D721Med (cell line): ENCODE measurements around the gene MAMDC4.
A peak's percentile ranks its signal among the peaks of the same experiment; 100 is the strongest.

Experiments
- DNase-seq: peaks from one replicate; pipeline ENCODE4 v3.0.0; 2011; ENCODE audit warnings: low spot score; ENCODE audit not compliant: insufficient read length
- FAIRE-seq: peaks from 2 replicates; lab custom pipeline; 2011; peaks lifted over from hg19 to GRCh38; lab: Jason Lieb, UNC
- TF ChIP-seq, protein P1 (sequence below): IDR thresholded peaks from 2 replicates; pipeline ENCODE4 v1.5.1; 2012; ENCODE audit warnings: mild to moderate bottlenecking, control low read depth; ENCODE audit not compliant: insufficient read depth; ENCODE audit errors: missing control alignments

The MAMDC4 gene

DNA sequence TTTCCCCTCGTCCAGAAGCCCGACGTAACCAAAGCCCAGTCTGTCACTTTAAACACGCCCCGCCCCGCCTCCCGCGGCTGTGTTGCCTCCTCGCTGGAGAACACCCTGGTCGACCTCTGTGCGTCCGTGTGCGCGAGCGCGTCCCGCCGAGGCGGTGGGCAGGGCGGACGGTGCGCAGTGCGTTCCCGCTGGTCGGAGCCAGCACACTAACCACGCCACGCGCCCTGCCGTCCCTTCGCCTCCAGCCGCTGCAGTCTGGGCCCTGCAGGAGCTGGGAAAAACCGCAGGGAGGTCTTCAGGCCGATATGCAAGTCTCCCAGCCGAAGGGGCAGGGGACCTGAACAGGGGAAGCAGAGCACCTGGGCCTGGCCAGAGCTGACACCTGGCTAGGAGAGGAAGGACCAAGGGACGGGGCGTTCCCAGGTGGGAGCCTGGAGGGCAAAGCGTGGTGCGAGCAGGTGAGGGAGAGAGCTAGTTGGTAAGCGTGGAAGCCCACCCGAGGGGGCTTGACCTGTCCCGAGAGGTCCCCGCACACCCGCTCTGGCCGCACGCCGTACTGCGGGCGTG lies 4.2 kb upstream of the MAMDC4 start:
- FAIRE-seq (no peak), DNase-seq (no peak)
- TF ChIP-seq, protein P1, sequence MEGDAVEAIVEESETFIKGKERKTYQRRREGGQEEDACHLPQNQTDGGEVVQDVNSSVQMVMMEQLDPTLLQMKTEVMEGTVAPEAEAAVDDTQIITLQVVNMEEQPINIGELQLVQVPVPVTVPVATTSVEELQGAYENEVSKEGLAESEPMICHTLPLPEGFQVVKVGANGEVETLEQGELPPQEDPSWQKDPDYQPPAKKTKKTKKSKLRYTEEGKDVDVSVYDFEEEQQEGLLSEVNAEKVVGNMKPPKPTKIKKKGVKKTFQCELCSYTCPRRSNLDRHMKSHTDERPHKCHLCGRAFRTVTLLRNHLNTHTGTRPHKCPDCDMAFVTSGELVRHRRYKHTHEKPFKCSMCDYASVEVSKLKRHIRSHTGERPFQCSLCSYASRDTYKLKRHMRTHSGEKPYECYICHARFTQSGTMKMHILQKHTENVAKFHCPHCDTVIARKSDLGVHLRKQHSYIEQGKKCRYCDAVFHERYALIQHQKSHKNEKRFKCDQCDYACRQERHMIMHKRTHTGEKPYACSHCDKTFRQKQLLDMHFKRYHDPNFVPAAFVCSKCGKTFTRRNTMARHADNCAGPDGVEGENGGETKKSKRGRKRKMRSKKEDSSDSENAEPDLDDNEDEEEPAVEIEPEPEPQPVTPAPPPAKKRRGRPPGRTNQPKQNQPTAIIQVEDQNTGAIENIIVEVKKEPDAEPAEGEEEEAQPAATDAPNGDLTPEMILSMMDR = no peak

DNA sequence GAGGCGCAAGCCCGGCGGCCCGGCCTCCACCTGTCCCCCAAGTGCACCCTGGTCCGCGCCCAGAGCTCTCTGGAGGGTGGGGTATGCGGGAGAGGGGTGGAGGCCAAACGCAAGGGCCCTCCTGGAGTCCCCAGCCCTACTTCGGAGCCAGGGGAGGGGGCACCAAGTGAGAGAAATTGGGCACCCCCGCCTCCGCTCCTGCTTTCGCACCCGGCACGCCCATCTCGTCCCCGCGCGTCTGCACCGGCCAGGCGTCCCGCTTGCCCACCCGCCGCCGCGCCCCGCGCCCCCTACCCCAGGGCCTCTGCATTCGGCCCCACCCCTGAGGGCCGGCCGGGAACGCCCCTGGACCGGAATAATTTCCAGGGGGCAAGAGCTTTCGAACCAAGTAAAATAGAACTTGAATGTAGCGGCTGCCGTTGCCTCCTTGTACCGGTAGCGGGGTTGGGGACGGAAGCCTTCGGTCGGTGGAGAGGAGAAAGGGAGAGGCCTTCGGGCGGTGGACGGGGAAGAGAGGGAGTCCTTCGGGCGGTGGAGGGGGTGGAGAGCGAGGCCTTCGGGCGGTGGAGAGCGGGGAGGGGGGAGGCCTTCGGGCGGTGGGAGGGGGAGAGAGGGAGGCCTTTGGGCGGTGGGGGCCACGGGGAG lies 3.6 kb upstream of the MAMDC4 start:
- TF ChIP-seq, protein P1 = no peak
- peak; percentile 66 for DNase-seq
- no peak for FAIRE-seq

DNA sequence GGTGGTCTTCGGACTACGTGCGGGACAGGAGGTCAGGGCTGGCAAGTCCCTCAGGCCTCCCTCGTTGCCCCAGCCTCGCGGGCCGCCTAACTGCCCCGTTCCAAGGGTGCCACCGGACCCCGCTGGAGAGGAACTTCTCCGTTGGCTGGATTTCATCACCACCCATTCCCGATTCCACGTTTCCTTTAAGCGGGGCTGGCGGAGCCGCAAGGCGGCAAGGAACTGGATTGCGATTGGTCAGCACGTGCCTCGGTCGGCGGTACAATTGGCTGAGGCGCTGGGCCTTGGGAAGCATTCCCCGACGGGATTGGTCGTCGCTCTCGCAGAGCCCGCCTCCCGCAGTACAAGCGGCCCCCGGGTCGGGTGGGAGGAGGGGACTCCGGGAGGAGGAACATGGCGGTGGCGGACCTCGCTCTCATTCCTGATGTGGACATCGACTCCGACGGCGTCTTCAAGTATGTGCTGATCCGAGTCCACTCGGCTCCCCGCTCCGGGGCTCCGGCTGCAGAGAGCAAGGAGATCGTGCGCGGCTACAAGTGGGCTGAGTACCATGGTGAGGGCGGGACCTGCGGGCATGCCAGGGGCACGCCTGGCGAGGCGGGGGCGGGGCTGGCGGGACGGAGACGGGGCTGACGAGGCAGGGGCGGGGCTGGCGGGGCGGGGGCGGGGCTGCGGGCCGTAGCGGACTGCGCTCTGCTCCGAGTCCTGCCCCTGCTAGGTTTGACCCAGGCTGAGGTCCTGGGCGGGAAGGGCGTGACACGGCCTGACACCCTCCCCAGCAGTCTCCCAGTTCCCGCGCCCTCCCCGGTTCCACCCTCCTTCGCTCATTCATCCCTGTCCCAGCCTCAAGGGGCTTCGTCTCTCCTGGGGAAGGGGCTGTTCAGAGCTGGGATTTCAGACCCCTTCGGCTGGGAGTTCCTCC lies 2.8 kb upstream of the MAMDC4 start, which contains the start of gene PHPT1:
TSS of gene PHPT1 (plus strand) at position 372 of the 922 bp plus-strand sequence. CDS start at position 394, 22 bp downstream.
- DNase-seq = peak; percentile 98
- peak; percentile 16 for FAIRE-seq
- TF ChIP-seq, protein P1 = no peak

DNA sequence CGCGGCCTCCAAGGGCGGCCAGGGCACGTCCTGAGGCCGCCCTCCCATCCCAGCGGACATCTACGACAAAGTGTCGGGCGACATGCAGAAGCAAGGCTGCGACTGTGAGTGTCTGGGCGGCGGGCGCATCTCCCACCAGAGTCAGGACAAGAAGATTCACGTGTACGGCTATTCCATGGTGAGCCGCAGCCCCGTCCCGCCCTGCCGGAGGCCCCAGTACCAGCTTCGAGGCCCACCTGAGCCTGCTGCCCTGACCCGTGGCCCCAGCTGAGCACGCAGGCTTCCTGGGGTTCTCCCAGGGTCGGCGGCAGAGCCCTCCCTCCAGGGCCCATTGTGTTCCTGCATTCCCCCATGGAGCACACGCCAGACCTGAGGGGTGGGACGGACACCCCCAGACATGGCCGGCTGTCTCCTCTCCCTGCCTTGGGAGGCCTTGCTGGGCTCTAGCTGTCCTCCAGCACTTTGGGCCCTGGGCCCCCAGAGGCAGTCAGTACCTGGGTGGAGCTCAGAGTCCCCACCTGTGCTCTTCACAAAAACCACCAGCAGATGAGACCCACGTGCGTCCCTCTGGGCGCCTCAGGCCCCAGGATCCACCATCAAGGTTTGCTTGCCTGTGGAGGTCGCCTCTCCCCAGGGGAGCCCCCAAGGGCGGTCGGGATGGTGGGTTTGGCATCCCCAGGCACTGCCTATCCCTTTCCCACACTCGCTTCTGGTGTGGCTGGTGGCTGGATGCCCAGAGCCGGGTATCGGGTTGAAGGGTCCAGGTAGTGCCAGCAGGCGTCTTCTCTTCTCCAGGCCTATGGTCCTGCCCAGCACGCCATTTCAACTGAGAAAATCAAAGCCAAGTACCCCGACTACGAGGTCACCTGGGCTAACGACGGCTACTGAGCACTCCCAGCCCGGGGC lies 1.9 kb upstream of the MAMDC4 start:
- TF ChIP-seq, protein P1 = no peak
- DNase-seq (no peak), FAIRE-seq (no peak)

DNA sequence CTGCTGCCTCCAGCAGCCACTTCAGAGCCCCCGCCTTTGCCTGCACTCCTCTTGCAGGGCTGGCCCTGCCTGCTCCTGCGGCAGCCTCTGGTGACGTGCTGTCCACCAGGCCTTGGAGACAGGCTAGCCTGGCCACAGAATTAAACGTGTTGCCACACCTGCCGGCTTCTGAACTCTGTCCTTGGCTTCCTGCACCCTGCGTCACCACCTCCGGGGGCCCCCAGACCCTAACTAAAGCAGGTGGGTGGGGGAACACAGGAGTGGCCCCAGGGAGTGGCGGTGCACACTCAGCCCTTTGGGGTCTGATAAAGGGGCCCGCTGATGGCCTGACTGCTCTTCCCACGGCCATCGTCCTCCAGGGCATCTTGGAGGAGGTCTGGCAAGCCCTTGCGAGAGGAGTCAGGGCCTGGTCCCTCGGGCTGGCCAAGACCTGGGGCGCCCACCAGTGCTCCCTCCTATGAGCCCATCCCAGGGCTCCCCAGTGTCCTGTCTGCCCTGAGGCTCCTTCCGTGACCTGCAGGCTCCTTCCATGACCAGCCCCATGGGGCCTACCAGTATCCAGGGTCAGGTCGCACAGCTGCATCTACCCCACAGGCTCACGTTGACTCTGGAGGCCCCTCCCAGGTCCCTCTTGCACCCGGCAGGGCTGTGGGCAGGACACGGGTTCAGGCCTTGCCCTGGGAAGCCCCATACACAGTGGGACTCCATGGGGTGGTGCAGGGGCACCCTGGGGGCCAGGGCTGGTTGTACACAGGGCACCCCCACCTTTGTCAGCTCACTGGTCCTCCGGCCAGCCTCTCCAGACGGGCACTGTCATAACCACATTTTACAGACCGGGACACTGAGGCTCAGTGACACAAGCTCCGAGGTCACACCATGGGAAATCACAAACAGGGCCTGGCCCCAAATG lies 1.0 kb upstream of the MAMDC4 start:
- DNase-seq (no peak), FAIRE-seq (no peak)
- TF ChIP-seq, protein P1 = no peak
